Epidermal melanocyte (primary cell): ENCODE data around the gene DDX21.
"Not testable (repeated sequence)": the region's sequence is repeated elsewhere in the genome, so short reads cannot be mapped to it uniquely, and the experiment has no call there.

Experiments
- DNase-seq: peaks from one replicate; pipeline ENCODE4 v3.0.0; 2011; ENCODE audit warnings: low spot score; ENCODE audit not compliant: insufficient read length

DDX21 gene

GRCh38 chr10:68955832-68956532 is at the start of gene DDX21:
Gene DDX21, plus strand, starts transcription at chr10:68956170. Its CDS starts 56 bp downstream, at chr10:68956226.
- peak; percentile 97 for DNase-seq

DNA sequence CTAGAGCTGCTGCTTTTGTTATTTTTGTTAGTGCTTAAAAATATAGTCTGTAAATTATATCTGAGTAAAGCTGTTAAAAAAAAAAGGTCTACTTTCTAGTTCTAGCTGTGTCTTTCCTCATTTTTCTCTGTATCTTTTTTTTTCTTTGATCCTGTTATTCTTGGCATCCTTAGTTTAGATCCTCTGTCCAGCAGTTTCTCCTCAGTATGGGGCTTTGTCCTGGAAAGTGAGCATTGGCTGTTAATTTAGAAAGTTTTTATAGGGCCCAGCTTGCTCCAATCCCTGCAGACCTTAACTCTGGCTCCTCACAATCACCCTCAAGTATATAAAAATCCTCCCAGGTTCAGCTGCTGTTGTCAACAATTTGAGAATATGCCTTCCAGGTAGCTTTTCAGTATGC is 31.4 kb upstream of the DDX21 start:
- no peak for DNase-seq

DNA sequence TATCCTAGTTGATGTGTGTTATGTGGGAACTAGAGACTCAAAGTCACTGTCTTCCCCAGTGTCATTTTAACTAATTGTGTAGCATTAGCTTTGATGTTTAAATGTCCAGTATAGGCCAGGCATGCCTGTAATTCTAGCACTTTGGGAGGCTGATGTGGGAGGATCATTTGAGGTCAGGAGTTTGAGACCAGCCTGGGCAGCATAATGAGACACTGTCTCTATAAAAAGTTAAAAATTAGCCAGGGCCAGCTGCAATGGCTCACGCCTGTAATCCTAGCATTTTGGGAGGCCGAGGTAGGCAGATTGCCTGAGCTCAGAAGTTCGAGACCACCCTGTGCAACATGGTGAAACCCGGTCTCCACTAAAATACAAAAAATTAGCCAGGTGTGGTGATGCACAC is 30.5 kb upstream of the DDX21 start:
- DNase-seq: no peak

- DNase-seq: not testable (repeated sequence)
Measured at GRCh38 chr10:68929157-68929556, 26.8 kb upstream of the DDX21 start.

- not testable (repeated sequence) for DNase-seq
Measured at GRCh38 chr10:68929888-68930287, 26.1 kb upstream of the DDX21 start.

GRCh38 chr10:68932860-68933259 is 23.1 kb upstream of the DDX21 start:
- DNase-seq: not testable (repeated sequence)

DNA sequence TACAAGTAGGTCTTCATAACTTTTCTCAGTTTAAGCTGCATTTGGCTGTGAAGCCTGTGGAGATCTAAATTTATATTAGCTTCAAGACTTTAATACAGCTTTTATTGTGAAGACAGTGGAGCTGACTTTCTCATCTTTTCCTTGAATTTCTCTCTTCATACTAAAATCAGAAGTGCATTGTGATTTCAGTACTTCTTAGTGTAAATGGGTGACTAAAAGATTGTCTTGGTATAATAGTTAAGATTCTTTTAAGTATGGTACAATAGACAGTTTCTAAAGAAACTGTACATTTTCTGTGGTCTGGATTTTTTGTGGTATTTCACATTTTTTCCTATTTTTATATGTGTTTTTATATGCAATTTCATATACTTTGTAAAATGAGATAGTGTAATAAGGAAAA is 21.0 kb upstream of the DDX21 start:
- DNase-seq: no peak

DNA sequence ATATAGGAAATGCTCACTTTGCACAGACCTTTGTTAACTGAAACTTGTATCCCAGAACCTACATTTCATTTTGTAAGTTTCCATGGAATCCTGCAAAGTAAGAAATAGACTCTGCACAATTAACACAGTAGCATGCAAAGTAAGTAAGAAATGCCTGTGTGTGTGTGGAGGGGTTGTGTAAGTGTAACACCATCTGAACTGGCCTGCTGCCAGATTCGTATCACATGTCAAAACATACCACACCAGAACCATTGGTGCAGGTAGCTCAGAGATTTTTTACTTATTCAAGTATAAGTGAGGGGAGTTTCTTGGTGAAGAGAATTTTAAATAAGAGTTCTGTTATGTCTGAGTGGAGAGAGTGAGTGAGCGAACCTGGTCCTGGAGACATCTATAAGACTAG is 17.9 kb upstream of the DDX21 start:
- no peak for DNase-seq

GRCh38 chr10:68938884-68939283 is 17.1 kb upstream of the DDX21 start:
- no peak for DNase-seq

DNA sequence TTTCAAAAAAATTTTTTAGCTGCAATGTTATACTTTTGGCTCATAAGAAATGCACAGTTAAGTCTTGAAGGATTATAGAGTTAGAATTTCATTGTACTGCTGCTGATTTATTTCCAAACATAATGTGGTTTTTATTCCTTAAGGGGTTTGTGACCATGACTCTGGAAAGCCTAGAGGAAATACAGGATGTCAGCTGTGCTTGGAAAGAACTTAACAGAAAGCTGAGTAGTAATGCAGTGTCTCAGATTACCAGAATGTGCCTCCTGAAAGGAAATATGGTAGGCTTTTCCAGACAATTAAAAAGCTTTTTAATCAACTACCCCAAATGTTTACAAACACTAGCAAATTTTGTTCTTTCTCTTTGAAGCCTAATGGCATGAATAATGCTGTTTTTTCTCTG is 15.1 kb upstream of the DDX21 start:
- DNase-seq: not testable (repeated sequence)

DNA sequence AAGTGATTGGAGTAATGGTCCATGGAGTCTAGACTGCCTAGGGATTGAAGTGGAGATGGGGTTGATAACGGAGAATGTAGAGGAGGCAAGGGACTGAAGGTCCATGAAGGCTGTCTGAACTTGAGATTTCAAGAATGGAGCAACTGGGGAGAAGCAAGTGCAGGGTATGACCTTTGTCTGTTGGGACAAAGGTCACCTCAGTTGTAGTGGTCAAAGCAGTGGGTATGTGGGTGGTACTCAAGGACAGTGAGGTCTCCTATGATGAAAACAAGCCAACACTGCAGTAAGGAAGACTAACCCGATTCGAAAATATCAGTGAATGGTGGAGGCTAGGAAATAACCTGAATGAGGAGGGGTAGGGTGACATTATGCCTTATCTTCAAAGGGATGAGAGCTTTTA is 5.4 kb upstream of the DDX21 start:
- no peak for DNase-seq

GRCh38 chr10:68954904-68955303 is 1.1 kb upstream of the DDX21 start:
- no peak for DNase-seq

GRCh38 chr10:68955355-68955831 is 577 bp upstream of the DDX21 start:
- DNase-seq: no peak

- DNase-seq: no peak
Measured at GRCh38 chr10:68957284-68957615, 1.3 kb downstream of the DDX21 start.

DNA sequence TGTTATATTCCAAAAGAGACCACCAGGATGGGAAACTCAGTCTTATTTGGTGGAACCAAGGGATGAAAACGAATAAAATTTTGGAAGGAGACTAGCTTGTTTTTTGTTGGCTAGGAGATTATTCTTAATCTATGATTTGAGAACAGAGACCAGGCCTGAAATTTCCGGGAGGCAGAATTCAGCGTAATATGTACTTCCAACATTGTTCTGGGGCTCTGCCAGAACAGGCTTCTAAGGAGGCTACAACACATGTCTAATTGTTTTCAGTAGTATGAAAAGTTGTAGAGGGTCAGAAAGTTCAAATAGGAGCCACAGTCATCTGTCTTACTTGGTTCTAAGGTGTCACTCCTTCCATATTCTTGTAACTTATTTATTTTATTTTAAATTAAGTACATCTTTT is 1.7 kb downstream of the DDX21 start:
- no peak for DNase-seq

DNA sequence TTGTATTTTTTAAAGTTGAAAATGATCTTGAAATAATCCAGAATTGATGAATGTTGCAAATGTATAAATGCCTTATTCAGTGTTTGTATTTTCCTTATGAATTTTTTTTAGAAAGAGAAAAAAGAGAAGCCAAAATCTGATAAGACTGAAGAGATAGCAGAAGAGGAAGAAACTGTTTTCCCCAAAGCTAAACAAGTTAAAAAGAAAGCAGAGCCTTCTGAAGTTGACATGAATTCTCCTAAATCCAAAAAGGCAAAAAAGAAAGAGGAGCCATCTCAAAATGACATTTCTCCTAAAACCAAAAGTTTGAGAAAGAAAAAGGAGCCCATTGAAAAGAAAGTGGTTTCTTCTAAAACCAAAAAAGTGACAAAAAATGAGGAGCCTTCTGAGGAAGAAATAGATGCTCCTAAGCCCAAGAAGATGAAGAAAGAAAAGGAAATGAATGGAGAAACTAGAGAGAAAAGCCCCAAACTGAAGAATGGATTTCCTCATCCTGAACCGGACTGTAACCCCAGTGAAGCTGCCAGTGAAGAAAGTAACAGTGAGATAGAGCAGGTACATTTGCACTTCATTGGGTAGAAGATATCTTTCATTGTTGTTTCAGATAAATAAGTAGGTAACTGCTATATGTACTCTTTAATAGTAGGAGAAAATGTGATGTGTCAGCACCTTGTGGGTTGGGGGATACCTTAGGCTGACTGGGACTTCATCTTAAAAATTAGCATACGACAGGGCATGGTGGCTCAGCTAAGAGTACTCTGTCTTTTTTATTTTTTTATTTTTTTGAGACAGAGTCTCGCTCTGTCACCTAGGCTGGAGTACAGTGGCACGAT is 3.9 kb downstream of the DDX21 start:
- DNase-seq: no peak

DNA sequence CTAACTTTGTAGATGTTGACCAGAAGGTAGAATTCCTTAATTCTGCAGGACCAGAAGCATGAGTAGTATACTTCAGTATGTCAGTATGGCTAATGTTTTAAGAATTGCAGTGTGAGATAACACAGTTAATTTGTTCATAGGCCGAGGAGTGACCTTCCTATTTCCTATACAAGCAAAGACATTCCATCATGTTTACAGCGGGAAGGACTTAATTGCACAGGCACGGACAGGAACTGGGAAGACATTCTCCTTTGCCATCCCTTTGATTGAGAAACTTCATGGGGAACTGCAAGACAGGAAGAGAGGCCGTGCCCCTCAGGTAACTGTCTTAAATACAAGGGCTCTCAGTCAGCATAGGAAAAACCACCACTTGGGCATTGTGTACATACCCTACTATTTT is 7.2 kb downstream of the DDX21 start:
- DNase-seq: no peak

GRCh38 chr10:68973975-68974374 is 18.0 kb downstream of the DDX21 start:
- no peak for DNase-seq

DNA sequence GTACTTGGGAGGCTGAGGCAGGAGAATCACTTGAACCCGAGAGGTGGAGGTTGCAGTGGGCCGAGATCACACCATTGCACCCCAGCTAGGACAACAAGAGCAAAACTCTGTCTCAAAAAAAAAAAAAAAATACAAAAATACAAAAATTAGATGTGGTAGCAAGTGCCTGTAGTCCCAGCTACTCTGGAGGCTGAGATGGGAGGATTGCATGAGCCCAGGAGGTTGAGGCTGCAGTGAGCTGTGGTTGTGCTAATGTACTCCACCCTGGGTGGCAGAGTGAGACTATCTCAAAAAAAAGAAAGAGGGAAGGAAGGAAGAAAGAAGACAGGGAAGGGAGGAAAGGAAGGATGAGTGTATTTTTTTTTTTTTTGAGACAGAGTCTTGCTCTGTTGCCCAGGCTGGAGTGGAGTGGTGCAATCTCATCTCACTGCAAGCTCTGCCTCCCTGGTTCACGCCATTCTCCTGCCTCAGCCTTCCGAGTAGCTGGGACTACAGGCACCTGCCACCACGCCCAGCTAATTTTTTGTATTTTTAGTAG is 20.0 kb downstream of the DDX21 start:
- not testable (repeated sequence) for DNase-seq

GRCh38 chr10:68979738-68980137 is 23.8 kb downstream of the DDX21 start:
- not testable (repeated sequence) for DNase-seq

DNA sequence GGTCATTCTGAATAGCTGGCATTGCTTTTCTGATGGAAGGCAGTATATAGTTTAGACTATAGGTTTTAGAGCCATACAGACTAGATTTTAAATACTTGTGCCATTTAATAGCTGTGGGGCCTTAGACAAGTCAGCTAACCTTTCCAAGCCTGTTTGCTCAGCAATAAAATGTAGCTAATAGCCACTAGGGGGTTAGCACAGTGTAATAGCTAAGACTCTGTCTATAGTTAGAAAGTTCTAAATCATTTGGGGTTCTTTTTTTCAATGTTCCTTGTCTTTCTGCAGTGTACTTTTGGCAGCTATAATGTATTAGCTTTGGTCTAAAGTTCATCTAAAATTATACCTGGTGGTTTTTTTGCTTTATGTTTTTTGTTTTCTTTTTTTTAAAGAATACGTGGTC is 25.1 kb downstream of the DDX21 start:
- DNase-seq: no peak

DNA sequence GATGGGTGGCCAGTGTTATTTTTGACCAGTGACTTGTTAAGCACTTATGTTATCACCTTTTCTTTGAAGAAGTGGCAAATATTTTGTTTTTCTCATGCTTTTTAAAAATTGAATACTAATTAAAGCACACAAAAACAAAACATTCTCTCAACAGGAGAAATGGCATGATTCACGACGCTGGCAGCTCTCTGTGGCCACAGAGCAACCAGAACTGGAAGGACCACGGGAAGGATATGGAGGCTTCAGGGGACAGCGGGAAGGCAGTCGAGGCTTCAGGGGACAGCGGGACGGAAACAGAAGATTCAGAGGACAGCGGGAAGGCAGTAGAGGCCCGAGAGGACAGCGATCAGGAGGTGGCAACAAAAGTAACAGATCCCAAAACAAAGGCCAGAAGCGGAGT is 26.4 kb downstream of the DDX21 start:
- no peak for DNase-seq

- DNase-seq: no peak
Measured at GRCh38 chr10:68987611-68988010, 31.6 kb downstream of the DDX21 start.
